Endodermal cell (in vitro differentiated cells): Measurements from ENCODE around the gene STK36. TPM values are rescaled to one million over a fixed set of nuclear protein-coding genes. Genes with fewer than 3 reads are reported as not detected.

Experiments
- DNase-seq: peaks from one replicate; pipeline ENCODE4 v3.0.0-alpha.2; 2017
- H3K27ac ChIP-seq: 2 replicates; pipeline ENCODE4 v1.5.1; 2013; ENCODE audit warnings: mild to moderate bottlenecking, low read depth, low read length, moderate library complexity
- H3K27me3 ChIP-seq: 2 replicates; pipeline ENCODE4 v1.6.1; 2013; ENCODE audit warnings: mild to moderate bottlenecking, low read length, moderate library complexity; ENCODE audit not compliant: insufficient read depth, control insufficient read depth, poor library complexity, severe bottlenecking
- H3K36me3 ChIP-seq: 2 replicates; pipeline ENCODE4 v1.7.0; 2013; ENCODE audit warnings: mild to moderate bottlenecking, low read length, moderate library complexity; ENCODE audit not compliant: control insufficient read depth, insufficient read depth
- H3K4me1 ChIP-seq: one replicate; pipeline ENCODE4 v1.7.0; 2013; ENCODE audit warnings: low read length; ENCODE audit not compliant: control insufficient read depth, insufficient read depth
- H3K4me3 ChIP-seq: 2 replicates; pipeline ENCODE4 v1.5.1; 2013; ENCODE audit warnings: mild to moderate bottlenecking, low read length, moderate library complexity
- H3K9ac ChIP-seq: 2 replicates; pipeline ENCODE4 v1.6.1; 2013; ENCODE audit warnings: mild to moderate bottlenecking, low read length, moderate library complexity; ENCODE audit not compliant: poor library complexity, severe bottlenecking; ENCODE audit errors: extremely low read depth
- H3K9me3 ChIP-seq: 2 replicates; pipeline ENCODE4 v1.6.1; 2013; ENCODE audit warnings: mild to moderate bottlenecking, low read length, moderate library complexity; ENCODE audit not compliant: control insufficient read depth
- H3K27ac Mint-ChIP-seq: 2 replicates; pipeline ENCODE4 v1.8.0; 2020; ENCODE audit warnings: mixed read lengths
- H3K27me3 Mint-ChIP-seq: 2 replicates; pipeline ENCODE4 v1.8.0; 2021; ENCODE audit warnings: mild to moderate bottlenecking, mixed read lengths; ENCODE audit not compliant: insufficient read depth
- H3K36me3 Mint-ChIP-seq: 2 replicates; pipeline ENCODE4 v1.8.0; 2020; ENCODE audit warnings: low read depth, mixed read lengths
- H3K4me1 Mint-ChIP-seq: 2 replicates; pipeline ENCODE4 v1.8.0; 2020; ENCODE audit warnings: mixed read lengths
- H3K4me3 Mint-ChIP-seq: 2 replicates; pipeline ENCODE4 v1.8.0; 2020; ENCODE audit warnings: mild to moderate bottlenecking, moderate library complexity, mixed read lengths
- H3K9me3 Mint-ChIP-seq: 2 replicates; pipeline ENCODE4 v1.8.0; 2020; ENCODE audit warnings: mild to moderate bottlenecking, mixed read lengths
- CTCF ChIP-seq: fragments of 200-600 bp; sonication (generic); conservative IDR thresholded peaks from 2 replicates; pipeline ENCODE4 v1.5.0; 2021; ENCODE audit warnings: antibody characterized with exemption, mild to moderate bottlenecking
- WGBS, 2 experiments: methylation state at CpG; one replicate each; pipeline versions ENCODE4 v1.1.5 to v1.1.7; 2013; ENCODE audit warnings: missing lambda C conversion rate in 2 of 2, mixed read lengths in 1 of 2; ENCODE audit not compliant: insufficient coverage in 1 of 2, insufficient read length in 1 of 2; 5-methylcytosine and 5-hydroxymethylcytosine counted together
- total RNA-seq, 2 donors: library from RNA; stranded (reverse); fragmentation: NEBNext Ultra II Directional in 1 of 2; extraction: Animal tissue kit (Norgen Biotek cat#: 25700) in 1 of 2; gene quantifications; 2 replicates in 1 of 2; 3 replicates in 1 of 2; pipeline ENCODE4 v1.2.1, GENCODE V29; 2021

The STK36 gene
- total RNA-seq, 2 donors from 2014 or later: 73.5 to 87.4 TPM

GRCh38 chr2:218710687-218711549, 39.0 kb downstream of the STK36 start, which contains the start of gene TTLL4:
Gene TTLL4 (plus strand): TSS chr2:218710835. CDS start chr2:218737677, 26,842 bp downstream.
- Mint-ChIP-seq H3K36me3 (peaks cover 14% of the 10 kb centered on the region), H3K4me3 (peak within 1 kb of the TSS; percentile 96), H3K4me1 (peaks cover 5% of the 10 kb centered on the region), H3K9me3 (no peaks in the 10 kb centered on the region), H3K27ac (peak within 1 kb of the TSS; percentile 93), H3K27me3 (no peaks in the 10 kb centered on the region)
- H3K4me1 ChIP-seq: no peaks in the 10 kb centered on the region
- WGBS, 2 experiments: 0 to 1% methylated on average over 25 to 74 of the region's 74 CpGs
- peak within 1 kb of the TSS; percentile 67 for H3K9ac ChIP-seq
- TF ChIP-seq CTCF: peak; percentile 92
- no peaks in the 10 kb centered on the region for H3K27me3 ChIP-seq
- H3K4me3 ChIP-seq: peak within 1 kb of the TSS; percentile 94
- peaks cover 15% of the 10 kb centered on the region for H3K36me3 ChIP-seq
- no peaks in the 10 kb centered on the region for H3K9me3 ChIP-seq
- H3K27ac ChIP-seq: peak within 1 kb of the TSS; percentile 72
- DNase-seq: peak; percentile 99

- Mint-ChIP-seq H3K27ac (peak overlapping the region; percentile 93), H3K4me1 (peaks cover 5% of the 10 kb centered on the region)
- H3K27ac ChIP-seq: no peak overlapping the region
Measured at GRCh38 chr2:218711550-218711929, 39.7 kb downstream of the STK36 start.

GRCh38 chr2:218713922-218714321, 42.0 kb downstream of the STK36 start:
- no peak overlapping the region for H3K4me3 Mint-ChIP-seq
- H3K9ac ChIP-seq: no peak overlapping the region

More at GRCh38 chr2:218711550-218711929, 39.7 kb downstream of the STK36 start:
- Histone ChIP-seq H3K36me3 (peaks cover 21% of the 10 kb centered on the region), H3K9me3 (no peaks in the 10 kb centered on the region), H3K27me3 (no peaks in the 10 kb centered on the region), H3K4me1 (no peaks in the 10 kb centered on the region), H3K4me3 (peak overlapping the region; percentile 94), H3K9ac (peak overlapping the region; percentile 67)
- Mint-ChIP-seq H3K9me3 (no peaks in the 10 kb centered on the region), H3K4me3 (peak overlapping the region; percentile 96), H3K36me3 (peaks cover 18% of the 10 kb centered on the region), H3K27me3 (no peaks in the 10 kb centered on the region)
- no peak for TF ChIP-seq CTCF
- WGBS, 2 experiments: 23 to 35% methylated on average over 5 of the region's 5 CpGs
- DNase-seq: no peak

More at GRCh38 chr2:218713922-218714321, 42.0 kb downstream of the STK36 start:
- Histone ChIP-seq H3K27me3 (no peaks in the 10 kb centered on the region), H3K4me1 (no peaks in the 10 kb centered on the region), H3K4me3 (no peak overlapping the region), H3K27ac (no peak overlapping the region), H3K36me3 (peaks cover 35% of the 10 kb centered on the region), H3K9me3 (no peaks in the 10 kb centered on the region)
- H3K9me3 Mint-ChIP-seq: no peaks in the 10 kb centered on the region
- DNase-seq: no peak
- no peak for TF ChIP-seq CTCF
- H3K4me1 Mint-ChIP-seq: peaks cover 5% of the 10 kb centered on the region
- H3K27me3 Mint-ChIP-seq: no peaks in the 10 kb centered on the region
- H3K36me3 Mint-ChIP-seq: peaks cover 31% of the 10 kb centered on the region
- WGBS, 2 experiments: 83 to 92% methylated on average over 2 of the region's 2 CpGs
- H3K27ac Mint-ChIP-seq: no peak overlapping the region
